ENCODE measurements around the gene IP6K1.
"Not testable (repeated sequence)": the region's sequence is repeated elsewhere in the genome, so short reads cannot be mapped to it uniquely, and the experiment has no call there.

The IP6K1 gene

GRCh38 chr3:49703443-49703927, 82.9 kb downstream of the IP6K1 start:
- no peak overlapping the region for H3K4me3 ChIP-seq (ENCODE audit: low read depth, low read length)
- TF ChIP-seq CTCF (IDR thresholded peaks at IDR 0.05; ENCODE audit: low read depth, low read length, missing control alignments): peak; percentile 89
- DNase-seq (ENCODE audit: low read depth): peak; percentile 32
- in situ Hi-C loops (cut with HindIII; ENCODE audit: low sequenced_read_pairs): no loop called here

GRCh38 chr3:49702672-49703071, 83.7 kb downstream of the IP6K1 start:
- in situ Hi-C loops (cut with HindIII; ENCODE audit: low sequenced_read_pairs): no loop called here
- no peak overlapping the region for H3K4me3 ChIP-seq (ENCODE audit: low read depth, low read length)
- DNase-seq (ENCODE audit: low read depth): no peak
- no peak for TF ChIP-seq CTCF (IDR thresholded peaks at IDR 0.05; ENCODE audit: low read depth, low read length, missing control alignments)

- no peak overlapping the region for H3K4me3 ChIP-seq (ENCODE audit: low read depth, low read length)
- no peak for DNase-seq (ENCODE audit: low read depth)
- peak; percentile 63 for TF ChIP-seq CTCF (IDR thresholded peaks at IDR 0.05; ENCODE audit: low read depth, low read length, missing control alignments)
- in situ Hi-C loops (cut with HindIII; ENCODE audit: low sequenced_read_pairs): no loop called here
Measured at GRCh38 chr3:49701388-49702077, 84.8 kb downstream of the IP6K1 start.

GRCh38 chr3:49700453-49701128, 85.8 kb downstream of the IP6K1 start:
- DNase-seq (ENCODE audit: low read depth): no peak
- H3K4me3 ChIP-seq (ENCODE audit: low read depth, low read length): no peak overlapping the region
- TF ChIP-seq CTCF (IDR thresholded peaks at IDR 0.05; ENCODE audit: low read depth, low read length, missing control alignments): no peak
- in situ Hi-C loops (cut with HindIII; ENCODE audit: low sequenced_read_pairs): no loop called here

- TF ChIP-seq CTCF (IDR thresholded peaks at IDR 0.05; ENCODE audit: low read depth, low read length, missing control alignments): no peak
- no peak for DNase-seq (ENCODE audit: low read depth)
- in situ Hi-C loops (cut with HindIII; ENCODE audit: low sequenced_read_pairs): no loop called here
- no peak overlapping the region for H3K4me3 ChIP-seq (ENCODE audit: low read depth, low read length)
Measured at GRCh38 chr3:49700014-49700413, 86.3 kb downstream of the IP6K1 start.

- in situ Hi-C loops (cut with HindIII; ENCODE audit: low sequenced_read_pairs): no loop called here
- no peak for DNase-seq (ENCODE audit: low read depth)
- TF ChIP-seq CTCF (IDR thresholded peaks at IDR 0.05; ENCODE audit: low read depth, low read length, missing control alignments): no peak
- no peak overlapping the region for H3K4me3 ChIP-seq (ENCODE audit: low read depth, low read length)
Measured at GRCh38 chr3:49699281-49699979, 86.9 kb downstream of the IP6K1 start.

- DNase-seq (ENCODE audit: low read depth); H3K4me3 ChIP-seq (ENCODE audit: low read depth, low read length); in situ Hi-C loops (cut with HindIII; ENCODE audit: low sequenced_read_pairs): not testable (repeated sequence)
Measured at GRCh38 chr3:49695350-49696015, 90.9 kb downstream of the IP6K1 start.

- H3K4me3 ChIP-seq (ENCODE audit: low read depth, low read length); in situ Hi-C loops (cut with HindIII; ENCODE audit: low sequenced_read_pairs); DNase-seq (ENCODE audit: low read depth): not testable (repeated sequence)
Measured at GRCh38 chr3:49694409-49695070, 91.8 kb downstream of the IP6K1 start.

- H3K4me3 ChIP-seq (ENCODE audit: low read depth, low read length); in situ Hi-C loops (cut with HindIII; ENCODE audit: low sequenced_read_pairs); DNase-seq (ENCODE audit: low read depth): not testable (repeated sequence)
Measured at GRCh38 chr3:49691481-49691880, 94.9 kb downstream of the IP6K1 start.
